ENCODE results near the gene IFI6.
A peak's percentile ranks its signal among the peaks of the same experiment; 100 is the strongest.
"Not testable (repeated sequence)": the region's sequence is repeated elsewhere in the genome, so short reads cannot be mapped to it uniquely, and the experiment has no call there.

The IFI6 gene

GRCh38 chr1:27671964-27672749 lies at the start of gene IFI6:
TSS of gene IFI6 (minus strand) at chr1:27672192. CDS start at chr1:27669314, 2,878 bp downstream.
- DNase-seq: peak; percentile 70 to 74

GRCh38 chr1:27719286-27720251 lies 47.6 kb upstream of the IFI6 start:
- no peak for DNase-seq

GRCh38 chr1:27716262-27716895 lies 44.4 kb upstream of the IFI6 start:
- no peak for DNase-seq

- no peak for DNase-seq
These were observed 42.0 kb upstream of the IFI6 start for GRCh38 chr1:27713869-27714513.

- DNase-seq: no peak
These were observed 41.2 kb upstream of the IFI6 start for GRCh38 chr1:27713139-27713725.

GRCh38 chr1:27710574-27710973 lies 38.6 kb upstream of the IFI6 start:
- DNase-seq: no peak

GRCh38 chr1:27705545-27705944 lies 33.6 kb upstream of the IFI6 start:
- DNase-seq: no peak

- DNase-seq: no peak
These were observed 33.0 kb upstream of the IFI6 start for GRCh38 chr1:27704958-27705357.

GRCh38 chr1:27696835-27697234 lies 24.8 kb upstream of the IFI6 start:
- not testable (repeated sequence) for DNase-seq

GRCh38 chr1:27690183-27690582 lies 18.2 kb upstream of the IFI6 start:
- DNase-seq: no peak

GRCh38 chr1:27689423-27690173 lies 17.6 kb upstream of the IFI6 start:
- no peak for DNase-seq

- DNase-seq: no peak
These were observed 15.9 kb upstream of the IFI6 start for GRCh38 chr1:27687906-27688305.

- no peak for DNase-seq
These were observed 14.4 kb upstream of the IFI6 start for GRCh38 chr1:27686223-27686990.

- no peak for DNase-seq
These were observed 12.2 kb upstream of the IFI6 start for GRCh38 chr1:27684176-27684575.

- DNase-seq: no peak
These were observed 10.5 kb upstream of the IFI6 start for GRCh38 chr1:27682351-27682944.

- not testable (repeated sequence) for DNase-seq
These were observed 9.6 kb upstream of the IFI6 start for GRCh38 chr1:27681580-27681979.

GRCh38 chr1:27680225-27680791 lies 8.3 kb upstream of the IFI6 start:
- not testable (repeated sequence) for DNase-seq

GRCh38 chr1:27678747-27679146 lies 6.8 kb upstream of the IFI6 start:
- DNase-seq: no peak

GRCh38 chr1:27676410-27676809 lies 4.4 kb upstream of the IFI6 start:
- no peak for DNase-seq

- no peak for DNase-seq
These were observed 739 bp upstream of the IFI6 start for GRCh38 chr1:27672750-27673112.
